Epithelial cell of esophagus (primary cell): ENCODE data around the gene TEK.
A peak's percentile ranks its signal among the peaks of the same experiment; 100 is the strongest.

Experiments
- DNase-seq: peaks from one replicate; pipeline ENCODE4 v3.0.0; 2010; ENCODE audit warnings: low read depth
- H3K4me3 ChIP-seq: 2 replicates; pipeline ENCODE4 v1.5.1; 2011; ENCODE audit warnings: mild to moderate bottlenecking, low read length, control low read depth
- TF ChIP-seq, protein P1 (sequence below): IDR thresholded peaks from 2 replicates; pipeline ENCODE4 v1.5.1; 2011; ENCODE audit warnings: low read depth, mild to moderate bottlenecking, low read length, control low read depth, inconsistent platforms; ENCODE audit not compliant: insufficient read depth; ENCODE audit errors: missing control alignments

The TEK gene

DNA sequence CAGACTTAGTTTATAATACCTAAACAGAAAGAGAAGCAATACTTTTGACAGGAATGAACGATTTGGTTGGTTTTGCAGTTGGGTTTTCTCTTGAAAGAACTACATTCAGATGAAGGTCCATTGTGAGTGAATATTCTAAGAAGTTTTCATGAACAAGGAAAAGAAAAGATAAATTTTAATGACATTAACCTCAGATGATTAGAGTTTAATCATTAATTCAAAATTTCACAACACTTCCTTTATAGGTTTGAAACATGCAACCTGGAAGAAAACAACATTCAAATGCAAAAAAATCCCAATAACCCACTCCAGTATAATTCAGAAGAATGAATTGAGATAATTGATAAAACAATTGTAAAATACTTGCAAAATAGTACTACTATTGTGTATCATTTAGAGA, 164.2 kb downstream of the TEK start:
- TF ChIP-seq, protein P1, sequence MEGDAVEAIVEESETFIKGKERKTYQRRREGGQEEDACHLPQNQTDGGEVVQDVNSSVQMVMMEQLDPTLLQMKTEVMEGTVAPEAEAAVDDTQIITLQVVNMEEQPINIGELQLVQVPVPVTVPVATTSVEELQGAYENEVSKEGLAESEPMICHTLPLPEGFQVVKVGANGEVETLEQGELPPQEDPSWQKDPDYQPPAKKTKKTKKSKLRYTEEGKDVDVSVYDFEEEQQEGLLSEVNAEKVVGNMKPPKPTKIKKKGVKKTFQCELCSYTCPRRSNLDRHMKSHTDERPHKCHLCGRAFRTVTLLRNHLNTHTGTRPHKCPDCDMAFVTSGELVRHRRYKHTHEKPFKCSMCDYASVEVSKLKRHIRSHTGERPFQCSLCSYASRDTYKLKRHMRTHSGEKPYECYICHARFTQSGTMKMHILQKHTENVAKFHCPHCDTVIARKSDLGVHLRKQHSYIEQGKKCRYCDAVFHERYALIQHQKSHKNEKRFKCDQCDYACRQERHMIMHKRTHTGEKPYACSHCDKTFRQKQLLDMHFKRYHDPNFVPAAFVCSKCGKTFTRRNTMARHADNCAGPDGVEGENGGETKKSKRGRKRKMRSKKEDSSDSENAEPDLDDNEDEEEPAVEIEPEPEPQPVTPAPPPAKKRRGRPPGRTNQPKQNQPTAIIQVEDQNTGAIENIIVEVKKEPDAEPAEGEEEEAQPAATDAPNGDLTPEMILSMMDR = no peak
- DNase-seq = no peak
- H3K4me3 ChIP-seq = no peak overlapping the region

DNA sequence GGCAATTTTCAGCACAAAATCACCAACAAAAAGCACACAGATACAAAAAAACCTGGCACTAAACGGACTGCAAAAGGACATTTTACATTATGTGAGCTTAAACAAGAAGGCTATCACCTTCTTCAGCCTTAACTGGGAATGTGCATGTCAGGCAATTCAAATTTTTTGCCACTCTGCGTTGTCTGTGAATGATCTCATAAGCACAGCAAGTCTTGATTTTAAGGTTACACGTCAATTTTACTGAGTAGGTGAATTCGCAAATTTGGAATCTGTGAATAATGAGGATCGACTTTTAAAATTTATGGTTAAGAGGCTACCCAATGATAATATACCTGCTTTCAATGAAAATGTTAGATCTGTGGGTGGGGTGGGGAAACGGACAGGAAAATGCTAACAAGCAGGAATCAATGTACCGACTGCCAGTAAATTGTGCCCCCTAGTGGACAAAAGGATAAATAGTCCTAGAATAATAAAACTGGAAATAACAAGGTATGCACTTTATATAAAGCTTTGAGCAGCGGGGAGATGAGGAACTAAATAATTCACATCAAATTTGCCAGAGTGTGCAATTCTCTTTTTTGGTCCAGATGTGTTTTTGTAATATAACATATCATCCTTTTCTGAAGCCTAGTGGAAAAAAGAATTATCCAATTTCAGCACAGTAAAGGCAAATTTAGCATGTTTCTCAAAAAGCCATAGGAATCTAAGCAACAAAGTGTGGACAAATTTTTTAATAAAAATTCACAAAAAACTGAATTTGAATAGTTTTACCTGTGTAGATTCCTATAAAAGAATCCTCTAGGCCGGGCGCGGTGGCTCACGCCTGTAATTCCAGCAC, 167.4 kb downstream of the TEK start:
- peak; percentile 67 for DNase-seq
- H3K4me3 ChIP-seq = no peak overlapping the region
- TF ChIP-seq, protein P1 = peak; percentile 68

DNA sequence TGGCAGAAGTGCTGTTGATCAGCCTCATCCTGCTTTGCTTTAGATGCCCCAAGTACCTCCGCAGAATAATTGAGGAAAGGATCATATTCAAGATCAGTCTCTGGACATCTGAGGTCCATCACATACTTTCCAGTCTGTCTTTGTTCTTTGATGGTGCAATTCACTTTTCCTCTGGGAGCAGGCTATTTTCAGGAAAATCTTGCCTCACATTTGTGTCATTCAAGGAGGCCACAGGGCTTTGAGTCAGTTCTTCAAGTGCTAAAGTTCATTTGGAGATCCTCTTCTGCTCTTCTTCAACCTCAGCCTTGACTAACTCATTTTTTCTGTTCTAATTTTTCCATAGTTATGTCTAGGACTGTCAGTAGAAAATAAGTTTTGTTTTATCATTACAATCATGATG, 169.3 kb downstream of the TEK start:
- H3K4me3 ChIP-seq = no peak overlapping the region
- TF ChIP-seq, protein P1 = no peak
- DNase-seq = no peak

DNA sequence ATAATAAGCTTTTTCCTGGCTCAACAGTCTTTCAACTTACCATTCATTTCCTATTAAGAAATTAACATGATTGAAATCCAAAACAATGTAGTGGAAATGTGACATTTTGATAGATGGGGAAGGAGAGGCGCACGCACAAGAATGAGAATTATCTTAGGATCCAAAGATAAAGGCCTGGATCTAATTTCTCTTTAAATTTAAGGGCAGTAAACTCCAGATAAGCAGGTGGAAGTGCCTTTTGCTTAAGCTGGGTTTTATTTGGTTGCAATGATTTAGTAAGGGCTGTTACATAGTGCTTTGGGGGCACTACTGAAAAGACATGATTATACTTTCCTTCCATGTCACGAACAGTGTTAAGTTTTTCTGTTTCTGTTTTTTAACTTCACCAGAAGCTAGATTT, 170.6 kb downstream of the TEK start:
- TF ChIP-seq, protein P1 = no peak
- no peak for DNase-seq
- no peak overlapping the region for H3K4me3 ChIP-seq
